Measurements from ENCODE around the gene GTSF1L. TPM values are rescaled to one million over a fixed set of nuclear protein-coding genes. Genes with fewer than 3 reads are reported as not detected.
A peak's percentile ranks its signal among the peaks of the same experiment; 100 is the strongest.

GTSF1L gene
- not detected in 2 replicates for total RNA-seq (2021)
- not detected for Bru-seq, nascent RNA
- not detected for BruChase-seq, experiment 1, labeled RNA remaining after a 2-hour chase
- BruChase-seq, experiment 2, labeled RNA remaining after a 6-hour chase = not detected
- long read RNA-seq = 0 reads

- H3K4me2 ChIP-seq = no peak within 1 kb of the TSS
- peak in 1 of 2 experiments; percentile 29 for DNase-seq
- H3F3A ChIP-seq (ENCODE audit: insufficient read depth, low read depth) = no peaks in the 10 kb centered on the region
- H3K27me3 ChIP-seq (ENCODE audit: insufficient read depth, low read depth) = no peaks in the 10 kb centered on the region
- no peak for TF ChIP-seq EZH2 (IDR thresholded peaks at IDR 0.05; ENCODE audit: low read depth)
- TF ChIP-seq, protein P1, sequence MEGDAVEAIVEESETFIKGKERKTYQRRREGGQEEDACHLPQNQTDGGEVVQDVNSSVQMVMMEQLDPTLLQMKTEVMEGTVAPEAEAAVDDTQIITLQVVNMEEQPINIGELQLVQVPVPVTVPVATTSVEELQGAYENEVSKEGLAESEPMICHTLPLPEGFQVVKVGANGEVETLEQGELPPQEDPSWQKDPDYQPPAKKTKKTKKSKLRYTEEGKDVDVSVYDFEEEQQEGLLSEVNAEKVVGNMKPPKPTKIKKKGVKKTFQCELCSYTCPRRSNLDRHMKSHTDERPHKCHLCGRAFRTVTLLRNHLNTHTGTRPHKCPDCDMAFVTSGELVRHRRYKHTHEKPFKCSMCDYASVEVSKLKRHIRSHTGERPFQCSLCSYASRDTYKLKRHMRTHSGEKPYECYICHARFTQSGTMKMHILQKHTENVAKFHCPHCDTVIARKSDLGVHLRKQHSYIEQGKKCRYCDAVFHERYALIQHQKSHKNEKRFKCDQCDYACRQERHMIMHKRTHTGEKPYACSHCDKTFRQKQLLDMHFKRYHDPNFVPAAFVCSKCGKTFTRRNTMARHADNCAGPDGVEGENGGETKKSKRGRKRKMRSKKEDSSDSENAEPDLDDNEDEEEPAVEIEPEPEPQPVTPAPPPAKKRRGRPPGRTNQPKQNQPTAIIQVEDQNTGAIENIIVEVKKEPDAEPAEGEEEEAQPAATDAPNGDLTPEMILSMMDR (conservative IDR thresholded peaks at IDR 0.05) = no peak
- no peaks in the 10 kb centered on the region for H3K79me2 ChIP-seq (ENCODE audit: low read depth)
- intact Hi-C loops (cut with micrococcal nuclease; ENCODE audit: unreplicated experiment) = no loop called here
- peaks cover 3% of the 10 kb centered on the region; the same call in 1 of the 2 replicates for H3K9me3 ChIP-seq (ENCODE audit: insufficient read depth, low read depth)
- ChIA-PET POLR2A (ENCODE audit: unreplicated experiment) (no interaction called here), CTCF (no interaction called here)
- H4K20me1 ChIP-seq (ENCODE audit: insufficient read depth) = no peaks in the 10 kb centered on the region
- H3K9me2 ChIP-seq (ENCODE audit: insufficient read depth) = no peaks in the 10 kb centered on the region
- H2AFZ ChIP-seq = no peak within 1 kb of the TSS
- no peak within 1 kb of the TSS for H3K27ac ChIP-seq
- no peak within 1 kb of the TSS for H3K4me3 ChIP-seq
- H3K36me3 ChIP-seq (ENCODE audit: low read depth) = no peaks in the 10 kb centered on the region
- BruUV-seq (replicated peaks) = no TSS peak
- H3K4me1 ChIP-seq (replicated peaks; ENCODE audit: insufficient read depth) = peaks cover 7% of the 10 kb centered on the region; the same call in 1 of the 2 replicates
These were observed at the start of gene GTSF1L for GRCh38 chr20:43726811-43727338. Gene GTSF1L, minus strand, starts transcription at chr20:43727002. Its CDS starts 308 bp downstream, at chr20:43726694.

- Histone ChIP-seq H3K27ac (no peak overlapping the region), H3K36me3 (ENCODE audit: low read depth) (no peaks in the 10 kb centered on the region), H3K4me3 (no peak overlapping the region), H3K4me2 (no peak overlapping the region), H4K20me1 (ENCODE audit: insufficient read depth) (no peaks in the 10 kb centered on the region), H3K9me2 (ENCODE audit: insufficient read depth) (no peaks in the 10 kb centered on the region), H3K9me3 (ENCODE audit: insufficient read depth, low read depth) (peaks cover 15% of the 10 kb centered on the region), H3F3A (ENCODE audit: insufficient read depth, low read depth) (no peaks in the 10 kb centered on the region), H2AFZ (no peak overlapping the region), H3K79me2 (ENCODE audit: low read depth) (no peaks in the 10 kb centered on the region), H3K27me3 (ENCODE audit: insufficient read depth, low read depth) (no peaks in the 10 kb centered on the region), H3K4me1 (replicated peaks; ENCODE audit: insufficient read depth) (no peaks in the 10 kb centered on the region)
- no peak for DNase-seq
- no TSS peak for BruUV-seq (replicated peaks)
- CTCF ChIA-PET = no interaction called here
- TF ChIP-seq, protein P1 (conservative IDR thresholded peaks at IDR 0.05) = no peak
- no peak for TF ChIP-seq EZH2 (IDR thresholded peaks at IDR 0.05; ENCODE audit: low read depth)
- intact Hi-C loops (cut with micrococcal nuclease; ENCODE audit: unreplicated experiment) = no loop called here
- POLR2A ChIA-PET (ENCODE audit: unreplicated experiment) = no interaction called here
These were observed 48.0 kb upstream of the GTSF1L start for GRCh38 chr20:43774754-43775153.

DNA sequence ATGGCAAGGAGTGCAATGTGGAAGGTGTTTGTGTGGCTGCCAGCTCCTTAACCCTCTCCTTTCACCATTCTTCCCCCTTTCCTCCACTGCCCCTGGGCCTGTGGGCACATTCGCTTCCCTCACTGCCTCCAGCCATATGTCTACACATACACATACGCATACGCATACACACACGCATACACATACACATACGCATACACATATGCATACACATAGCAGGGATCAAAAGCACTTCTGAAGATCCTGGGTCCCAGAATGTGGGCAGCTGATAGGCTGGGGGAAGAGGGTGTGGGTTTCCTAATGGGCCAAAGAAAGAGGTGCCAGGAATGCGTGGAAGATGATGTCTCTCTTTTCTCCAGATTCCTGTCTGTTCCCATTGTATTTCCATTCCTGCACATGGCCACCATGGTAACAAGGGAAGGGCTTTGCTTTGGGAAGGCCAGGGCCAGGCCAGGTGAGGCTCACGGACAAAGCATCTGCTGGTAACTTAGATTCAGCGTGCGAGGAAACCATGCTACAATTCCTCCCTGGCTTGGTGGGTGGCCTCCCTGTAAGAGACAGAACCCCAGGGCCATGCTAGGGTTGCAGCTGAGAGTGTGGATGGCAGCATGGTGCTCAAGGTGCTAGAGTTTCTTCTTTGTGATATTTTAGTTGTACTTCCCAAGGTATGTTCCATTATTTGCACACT, 44.8 kb upstream of the GTSF1L start:
- TF ChIP-seq, protein P1 (conservative IDR thresholded peaks at IDR 0.05) = no peak
- intact Hi-C loops (cut with micrococcal nuclease; ENCODE audit: unreplicated experiment) = no loop called here
- no peak overlapping the region for H3K27ac ChIP-seq
- no peaks in the 10 kb centered on the region for H3K79me2 ChIP-seq (ENCODE audit: low read depth)
- H3K4me3 ChIP-seq = no peak overlapping the region
- no peak for DNase-seq
- CTCF ChIA-PET = no interaction called here
- H3K9me3 ChIP-seq (ENCODE audit: insufficient read depth, low read depth) = no peaks in the 10 kb centered on the region
- POLR2A ChIA-PET (ENCODE audit: unreplicated experiment) = no interaction called here
- no peaks in the 10 kb centered on the region for H3K9me2 ChIP-seq (ENCODE audit: insufficient read depth)
- H3K27me3 ChIP-seq (ENCODE audit: insufficient read depth, low read depth) = no peaks in the 10 kb centered on the region
- no peaks in the 10 kb centered on the region for H4K20me1 ChIP-seq (ENCODE audit: insufficient read depth)
- peaks cover 5% of the 10 kb centered on the region; the same call in 1 of the 2 replicates for H3K4me1 ChIP-seq (replicated peaks; ENCODE audit: insufficient read depth)
- no TSS peak for BruUV-seq (replicated peaks)
- H3K4me2 ChIP-seq = no peak overlapping the region
- H2AFZ ChIP-seq = no peak overlapping the region
- 0 out of 2 replicates have a peak, but pooled peaks cover 4% of the 10 kb centered on the region for H3F3A ChIP-seq (ENCODE audit: insufficient read depth, low read depth)
- no peaks in the 10 kb centered on the region for H3K36me3 ChIP-seq (ENCODE audit: low read depth)
